K562 (cell line): ENCODE results near the gene RSPH6A. TPM values are rescaled to one million over a fixed set of nuclear protein-coding genes. Genes with fewer than 3 reads are reported as not detected.

Source experiments
- ASH1L ChIP-seq: fragments of 450-650 bp; IDR thresholded peaks from 2 replicates; pipeline ENCODE4 v1.6.1; 2018; ENCODE audit warnings: borderline replicate concordance, mild to moderate bottlenecking, low read depth; ENCODE audit not compliant: partially characterized antibody
- CHD1 ChIP-seq: fragments of 200-600 bp; sonication (generic); IDR thresholded peaks from one replicate; pipeline ENCODE4 v1.6.1; 2012; ENCODE audit warnings: mild to moderate bottlenecking, moderate library complexity, low read length, inconsistent platforms
- CXXC5 ChIP-seq: fragments of 250-450 bp; sonication (Bioruptor Pico); IDR thresholded peaks from 2 replicates; pipeline ENCODE4 v1.8.0; 2022; ENCODE audit warnings: inconsistent platforms, mild to moderate bottlenecking, moderate library complexity
- E2F6 ChIP-seq, 2 experiments: IDR thresholded peaks; 2 replicates each; pipeline ENCODE4 v1.6.1; 2011; ENCODE audit warnings: borderline replicate concordance in 1 of 2, control low read depth in 1 of 2, low read depth in 1 of 2, low read length in 1 of 2, mild to moderate bottlenecking in 1 of 2, mixed read lengths in 1 of 2, moderate library complexity in 1 of 2; ENCODE audit not compliant: insufficient read depth in 1 of 2, insufficient read length in 1 of 2, poor library complexity in 1 of 2, severe bottlenecking in 1 of 2; ENCODE audit errors: extremely low read depth in 1 of 2
- EP400 ChIP-seq: fragments of 450-650 bp; IDR thresholded peaks from 2 replicates; pipeline ENCODE4 v1.6.1; 2017; ENCODE audit warnings: antibody characterized with exemption, mild to moderate bottlenecking, moderate library complexity
- FOXP1 ChIP-seq: sonication (generic); formaldehyde crosslinking; IDR thresholded peaks from 2 replicates; pipeline ENCODE4 v1.8.0; 2022; ENCODE audit warnings: mild to moderate bottlenecking, missing genetic modification reagents
- HNRNPLL ChIP-seq: fragments of 200-400 bp; formaldehyde crosslinking; IDR thresholded peaks from 2 replicates; pipeline ENCODE4 v1.6.1; 2017; ENCODE audit warnings: low read length, low read depth, mild to moderate bottlenecking; ENCODE audit not compliant: poor library complexity, severe bottlenecking
- IRF2 ChIP-seq: sonication (generic); formaldehyde crosslinking; IDR thresholded peaks from 2 replicates; pipeline ENCODE4 v1.8.1; 2022; ENCODE audit warnings: mild to moderate bottlenecking, missing genetic modification reagents
- MCM5 ChIP-seq: fragments of 450-650 bp; IDR thresholded peaks from 2 replicates; pipeline ENCODE4 v1.6.1; 2016; ENCODE audit warnings: low read depth
- NELFE ChIP-seq: IDR thresholded peaks from 2 replicates; pipeline ENCODE4 v1.6.1; 2011; ENCODE audit warnings: mild to moderate bottlenecking; ENCODE audit not compliant: insufficient read depth, insufficient read length
- NR2F6 ChIP-seq: fragments of 450-650 bp; formaldehyde crosslinking; IDR thresholded peaks from 2 replicates; pipeline ENCODE4 v1.4.0; 2020; ENCODE audit warnings: mild to moderate bottlenecking
- NRF1 ChIP-seq, 2 experiments: fragments of 450-650 bp; IDR thresholded peaks in 1 of 2; conservative IDR thresholded peaks in 1 of 2; 2 replicates each; pipeline ENCODE4 v1.6.1; 2014; ENCODE audit warnings: mild to moderate bottlenecking in 2 of 2
- POLR2G ChIP-seq: fragments of 200-400 bp; formaldehyde crosslinking; IDR thresholded peaks from 2 replicates; pipeline ENCODE4 v1.6.1; 2017; ENCODE audit warnings: low read depth, mild to moderate bottlenecking, antibody characterized with exemption, low read length, moderate library complexity
- SMAD3 ChIP-seq: fragments of 450-650 bp; formaldehyde crosslinking; conservative IDR thresholded peaks from 2 replicates; pipeline ENCODE4 v1.4.0; 2020; ENCODE audit warnings: mild to moderate bottlenecking
- SMC3 ChIP-seq: conservative IDR thresholded peaks from 2 replicates; pipeline ENCODE4 v1.6.1; 2011; ENCODE audit warnings: low read depth, low read length, improper control_type of control experiment; ENCODE audit not compliant: insufficient read depth
- SNIP1 ChIP-seq: fragments of 450-650 bp; IDR thresholded peaks from 2 replicates; pipeline ENCODE4 v1.7.1; 2017; ENCODE audit warnings: low read depth, mild to moderate bottlenecking
- TBP ChIP-seq: optimal IDR thresholded peaks from 2 replicates; pipeline ENCODE3; 2011; ENCODE audit warnings: low read depth, low read length, improper control_type of control experiment
- ZBTB2 ChIP-seq: fragments of 450-650 bp; IDR thresholded peaks from 2 replicates; pipeline ENCODE4 v1.6.1; 2016; ENCODE audit warnings: antibody characterized with exemption
- ZNF584 ChIP-seq: fragments of 200-800 bp; sonication (Bioruptor generic); IDR thresholded peaks from 2 replicates; pipeline ENCODE4 v1.6.1; 2016; ENCODE audit warnings: low read depth, mild to moderate bottlenecking, missing genetic modification characterization, missing compliant biosample characterization
- ZNF586 ChIP-seq: fragments of 450-650 bp; formaldehyde crosslinking; conservative IDR thresholded peaks from 2 replicates; pipeline ENCODE4 v1.4.0; 2020; ENCODE audit warnings: mild to moderate bottlenecking, moderate library complexity
- ZNF699 ChIP-seq: fragments of 250-450 bp; sonication (Bioruptor Pico); IDR thresholded peaks from 2 replicates; pipeline ENCODE4 v1.8.0; 2021; ENCODE audit warnings: mild to moderate bottlenecking, moderate library complexity; ENCODE audit not compliant: insufficient replicate concordance
- polyA plus RNA-seq, 8 experiments: library from polyadenylated mRNA; depleted of rRNA in 4 of 8; stranded (reverse) in 5 of 8; unstranded in 3 of 8; fragments of >200 nt; fragmentation: Nextera tagmentation in 2 of 8; fragmentation: Illumina TruSeq in 1 of 8; extraction: Ambion mirVana in 2 of 8; extraction: Trizol in 1 of 8; gene quantifications; 2 replicates each; pipeline versions ENCODE4 v1.2.1 to v1.2.3, GENCODE V29; 2011 to 2014; ENCODE audit warnings: inconsistent platforms in 1 of 8, missing spikeins in 1 of 8
- total RNA-seq, 7 experiments: library from RNA; depleted of rRNA in 6 of 7; stranded (reverse); fragments of >200 nt in 6 of 7; fragmentation: Illumina TruSeq in 2 of 7; extraction: Trizol in 2 of 7; gene quantifications; 2 replicates each; pipeline versions ENCODE4 v1.2.1 to v1.2.3, GENCODE V29; 2011 to 2021; ENCODE audit warnings: low replicate concordance in 1 of 7
- TF ChIP-seq, protein P1 (sequence below), 2 experiments: IDR thresholded peaks; 2 replicates each; pipeline ENCODE4 v1.6.1; 2012; ENCODE audit warnings: improper control_type of control experiment in 2 of 2, low read depth in 2 of 2, low read length in 2 of 2, borderline replicate concordance in 1 of 2

Gene RSPH6A
- total and polyA plus RNA-seq, 9 of the 15 experiments (the other 6 are each of a cell fraction or from before 2014, with no cell fraction given), result 0.03 to 0.15 (median 0.07) TPM; not detected in 5

DNA sequence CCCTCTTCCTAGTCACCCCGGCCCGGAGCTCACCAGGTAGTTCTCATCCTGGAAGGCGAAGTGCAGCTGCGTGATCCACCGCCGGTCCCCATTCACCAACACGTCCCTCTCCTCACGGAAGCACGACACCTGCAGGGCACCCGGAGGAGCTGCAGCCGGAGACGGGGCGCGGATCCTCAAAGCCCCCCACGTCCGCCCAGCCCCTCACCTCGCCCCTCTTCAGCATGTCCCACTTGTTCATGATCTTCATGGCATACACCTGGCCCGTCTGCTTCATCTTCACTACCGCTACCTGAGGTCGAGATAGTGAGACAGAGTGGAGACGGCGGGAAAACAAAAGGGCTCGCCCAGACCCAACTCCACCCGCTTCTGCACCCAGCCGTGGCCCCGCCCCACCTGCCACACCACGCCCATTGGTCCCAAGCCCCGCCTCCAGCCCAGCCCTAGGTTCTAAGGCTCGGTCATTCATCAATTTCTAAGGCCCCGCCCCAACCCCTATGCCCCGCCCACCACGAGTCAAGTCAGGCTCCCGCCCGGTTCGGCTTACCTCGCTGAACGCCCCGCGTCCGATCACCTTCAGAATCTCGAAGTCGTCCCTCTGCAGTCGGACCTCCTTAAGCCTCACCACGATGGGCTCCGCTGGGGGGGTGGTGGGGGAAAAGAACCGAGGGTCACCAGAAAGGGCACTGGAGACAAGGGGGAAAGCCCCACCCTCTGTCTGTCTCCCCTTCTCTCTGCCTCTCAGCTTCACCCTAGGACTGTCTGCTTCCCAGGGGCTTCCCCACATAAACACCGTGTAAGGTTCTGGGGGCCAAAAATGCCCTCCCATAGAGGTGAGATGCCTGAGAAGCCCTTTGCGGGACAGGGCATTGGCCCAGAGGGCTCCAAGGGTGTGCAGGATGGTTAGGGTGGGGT lies 35.6 kb downstream of the RSPH6A start (continued):
- TF ChIP-seq ZBTB2 (peak; percentile 83), ZNF699 (CRISPR knock-in tag) (no peak), CXXC5 (CRISPR knock-in tag) (peak; percentile 63), NR2F6 (CRISPR knock-in tag) (no peak), ASH1L (no peak), SMAD3 (CRISPR knock-in tag) (peak; percentile 69; the same call in 1 of the 2 replicates), NRF1 (conservative IDR thresholded peaks at IDR 0.05 in 1 of 2, IDR thresholded peaks at IDR 0.05 in 1 of 2) (peak; percentile 33 to 39; a peak in 2 of 4 replicates), ZNF584 (CRISPR knock-in tag) (no peak), SNIP1 (no peak), ZNF586 (CRISPR knock-in tag) (0 out of 2 replicates have a peak, but pooled peaks have one; percentile 14), CHD1 (no peak), TBP (peak; percentile 30), IRF2 (CRISPR knock-in tag) (no peak), POLR2G (peak; percentile 69), E2F6 (IDR thresholded peaks at IDR 0.05; ENCODE audit: borderline replicate concordance in 1 of 2, extremely low read depth in 1 of 2, insufficient read depth in 1 of 2, insufficient read length in 1 of 2, low read depth in 1 of 2, low read length in 1 of 2, poor library complexity in 1 of 2, severe bottlenecking in 1 of 2) (peak; percentile 19 to 69), HNRNPLL (peak; percentile 92), FOXP1 (CRISPR knock-in tag) (0 out of 2 replicates have a peak, but pooled peaks have one; percentile 40), NELFE (no peak), MCM5 (no peak), EP400 (no peak), SMC3 (peak; percentile 63; the same call in 1 of the 2 replicates)
- TF ChIP-seq, protein P1, sequence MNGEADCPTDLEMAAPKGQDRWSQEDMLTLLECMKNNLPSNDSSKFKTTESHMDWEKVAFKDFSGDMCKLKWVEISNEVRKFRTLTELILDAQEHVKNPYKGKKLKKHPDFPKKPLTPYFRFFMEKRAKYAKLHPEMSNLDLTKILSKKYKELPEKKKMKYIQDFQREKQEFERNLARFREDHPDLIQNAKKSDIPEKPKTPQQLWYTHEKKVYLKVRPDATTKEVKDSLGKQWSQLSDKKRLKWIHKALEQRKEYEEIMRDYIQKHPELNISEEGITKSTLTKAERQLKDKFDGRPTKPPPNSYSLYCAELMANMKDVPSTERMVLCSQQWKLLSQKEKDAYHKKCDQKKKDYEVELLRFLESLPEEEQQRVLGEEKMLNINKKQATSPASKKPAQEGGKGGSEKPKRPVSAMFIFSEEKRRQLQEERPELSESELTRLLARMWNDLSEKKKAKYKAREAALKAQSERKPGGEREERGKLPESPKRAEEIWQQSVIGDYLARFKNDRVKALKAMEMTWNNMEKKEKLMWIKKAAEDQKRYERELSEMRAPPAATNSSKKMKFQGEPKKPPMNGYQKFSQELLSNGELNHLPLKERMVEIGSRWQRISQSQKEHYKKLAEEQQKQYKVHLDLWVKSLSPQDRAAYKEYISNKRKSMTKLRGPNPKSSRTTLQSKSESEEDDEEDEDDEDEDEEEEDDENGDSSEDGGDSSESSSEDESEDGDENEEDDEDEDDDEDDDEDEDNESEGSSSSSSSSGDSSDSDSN (IDR thresholded peaks at IDR 0.05; ENCODE audit: borderline replicate concordance in 1 of 2, low read depth in 2 of 2, low read length in 2 of 2), result 0 out of 4 replicates have a peak, but pooled peaks of 1 of the 2 experiments have one; percentile 27
